Endothelial cell of umbilical vein (primary cell): Measurements from ENCODE around the gene C1orf174. TPM values are rescaled to one million over a fixed set of nuclear protein-coding genes. Genes with fewer than 3 reads are reported as not detected.

Experiments used
- BruUV-seq: library from RNA; stranded (reverse); fragments of 400-500 nt; replicated peaks from 2 replicates; lab custom pipeline; 2021; lab: Mats Ljungman, UMichigan
- CTCF ChIA-PET: fragments of 300-600, 350-600 bp; sonication (Branson Sonifier 250); formaldehyde crosslinking; loops from one replicate; lab custom pipeline; 2021; ENCODE audit warnings: antibody characterized with exemption, inconsistent platforms; lab: Charles Lee
- POLR2A ChIA-PET: fragments of 300-600, 350-600 bp; sonication (Branson Sonifier 250); formaldehyde crosslinking; loops from one replicate; lab custom pipeline; 2021; ENCODE audit warnings: antibody characterized with exemption, inconsistent platforms; lab: Charles Lee
- DNase-seq: peaks from one replicate; pipeline ENCODE4 v3.0.0-alpha.2; 2011; ENCODE audit warnings: low read depth, low spot score
- FAIRE-seq: peaks from 2 replicates; lab custom pipeline; 2011; peaks lifted over from hg19 to GRCh38; lab: Jason Lieb, UNC
- H2AFZ ChIP-seq: 2 replicates; pipeline ENCODE4 v1.6.0; 2012; ENCODE audit warnings: low read depth, low read length, control low read depth, inconsistent platforms
- H3K27ac ChIP-seq: 2 replicates; pipeline ENCODE4 v1.5.1; 2011; ENCODE audit warnings: low read depth, mild to moderate bottlenecking, control low read depth, low read length, moderate library complexity; ENCODE audit not compliant: insufficient read depth
- H3K27me3 ChIP-seq, 2 experiments: 2 replicates each; pipeline versions ENCODE4 v1.6.0 to v1.6.1; 2011; ENCODE audit warnings: low read length in 2 of 2, mixed read lengths in 1 of 2; ENCODE audit not compliant: control insufficient read depth in 2 of 2, insufficient read depth in 2 of 2
- H3K36me3 ChIP-seq, 2 experiments: 2 replicates in 1 of 2; 3 replicates in 1 of 2; pipeline ENCODE4 v1.5.1; 2011; ENCODE audit warnings: low read length in 2 of 2, mild to moderate bottlenecking in 1 of 2, moderate library complexity in 1 of 2; ENCODE audit not compliant: control insufficient read depth in 2 of 2, insufficient read depth in 2 of 2; ENCODE audit errors: extremely low read depth in 1 of 2
- H3K4me1 ChIP-seq: 3 replicates; pipeline ENCODE4 v1.5.1; 2011; ENCODE audit warnings: mild to moderate bottlenecking, low read length; ENCODE audit not compliant: control insufficient read depth, insufficient read depth; ENCODE audit errors: extremely low read depth
- H3K4me2 ChIP-seq: 2 replicates; pipeline ENCODE4 v1.6.1; 2011; ENCODE audit warnings: low read length, control low read depth, mixed read lengths; ENCODE audit not compliant: insufficient read depth
- H3K4me3 ChIP-seq, 3 experiments: fragments of 200-600 bp in 1 of 3; sonication (generic), shearing (Covaris generic) in 1 of 3; replicated peaks in 1 of 3; 2 replicates each; pipeline ENCODE4 v1.5.1; 2011 to 2016; ENCODE audit warnings: control low read depth in 3 of 3, low read length in 3 of 3, mild to moderate bottlenecking in 2 of 3, inconsistent platforms in 1 of 3, low read depth in 1 of 3, moderate library complexity in 1 of 3; ENCODE audit not compliant: insufficient read depth in 1 of 3
- H3K79me2 ChIP-seq: 2 replicates; pipeline ENCODE4 v1.6.0; 2012; ENCODE audit warnings: low read length, inconsistent platforms; ENCODE audit not compliant: control insufficient read depth, insufficient read depth
- H3K9ac ChIP-seq: replicated peaks from 2 replicates; pipeline ENCODE3; 2011; ENCODE audit warnings: low read length, control low read depth; ENCODE audit not compliant: insufficient read depth; ENCODE audit errors: extremely low read depth
- H3K9me1 ChIP-seq: replicated peaks from 3 replicates; pipeline ENCODE4 v1.6.0; 2011; ENCODE audit warnings: mild to moderate bottlenecking, low read length; ENCODE audit not compliant: control insufficient read depth, insufficient read depth; ENCODE audit errors: extremely low read depth
- H3K9me3 ChIP-seq: replicated peaks from 2 replicates; pipeline ENCODE4 v1.5.1; 2012; ENCODE audit warnings: low read length, inconsistent platforms; ENCODE audit not compliant: control insufficient read depth, insufficient read depth
- H4K20me1 ChIP-seq: replicated peaks from 2 replicates; pipeline ENCODE3; 2011; ENCODE audit warnings: mild to moderate bottlenecking, low read length; ENCODE audit not compliant: control insufficient read depth, insufficient read depth; ENCODE audit errors: extremely low read depth
- FOS ChIP-seq: IDR thresholded peaks from 2 replicates; pipeline ENCODE4 v1.6.1; 2011; ENCODE audit warnings: mild to moderate bottlenecking, low read length, moderate library complexity, borderline replicate concordance; ENCODE audit not compliant: insufficient read depth
- GATA2 ChIP-seq: IDR thresholded peaks from 2 replicates; pipeline ENCODE4 v1.7.0; 2011; ENCODE audit warnings: low read depth, mild to moderate bottlenecking, moderate library complexity, mixed read lengths, low read length; ENCODE audit not compliant: insufficient read length, insufficient read depth
- JUN ChIP-seq: IDR thresholded peaks from 2 replicates; pipeline ENCODE4 v1.6.1; 2011; ENCODE audit warnings: borderline replicate concordance, low read depth; ENCODE audit not compliant: insufficient read length, insufficient read depth
- POLR2A ChIP-seq: IDR thresholded peaks from 2 replicates; pipeline ENCODE4 v1.6.1; 2012; ENCODE audit warnings: low read depth, mild to moderate bottlenecking, control low read depth, low read length
- POLR2AphosphoS5 ChIP-seq: IDR thresholded peaks from 2 replicates; pipeline ENCODE4 v1.6.1; 2012; ENCODE audit warnings: low read depth, mild to moderate bottlenecking, control low read depth, low read length, moderate library complexity; ENCODE audit not compliant: insufficient read depth
- dilution Hi-C: fragments of 300-500 bp; cut with MboI; formaldehyde crosslinking; loops from one replicate; pipeline ENCODE4 v1.15.0; 2019; ENCODE audit warnings: low sequenced_read_pairs; ENCODE audit not compliant: extremely low pct_ligation_motif_present
- intact Hi-C: fragments of 100-400 bp; cut with micrococcal nuclease; formaldehyde crosslinking; loops from one replicate; pipeline ENCODE4 v1.10.0; 2022
- polyA plus RNA-seq, 4 experiments: library from polyadenylated mRNA; depleted of rRNA in 3 of 4; stranded (reverse) in 3 of 4; unstranded in 1 of 4; fragments of >200 nt; gene quantifications; 2 replicates each; pipeline versions ENCODE4 v1.2.1 to v1.2.3, GENCODE V29; 2011 to 2012; ENCODE audit warnings: missing spikeins in 1 of 4
- total RNA-seq: library from RNA; stranded (reverse); gene quantifications from 2 replicates; pipeline ENCODE4 v1.2.3, GENCODE V29; 2021
- TF ChIP-seq, protein P1 (sequence below): IDR thresholded peaks from 2 replicates; pipeline ENCODE4 v1.6.1; 2011; ENCODE audit not compliant: insufficient read depth, insufficient read length
- TF ChIP-seq, protein P2 (sequence below), 2 donors: IDR thresholded peaks; 1 replicate in 1 of 2; 2 replicates in 1 of 2; pipeline ENCODE4 v1.5.1; 2011; ENCODE audit warnings: low read length in 2 of 2, mild to moderate bottlenecking in 2 of 2, moderate library complexity in 2 of 2, control low read depth in 1 of 2, inconsistent platforms in 1 of 2, low read depth in 1 of 2; ENCODE audit not compliant: insufficient read depth in 1 of 2; ENCODE audit errors: extremely low read depth in 1 of 2

C1orf174 gene
- total and polyA plus RNA-seq, 2 donors (not counting 3 experiments of a cell fraction or from before 2014, with no cell fraction given) = 28.0 to 31.7 TPM

DNA sequence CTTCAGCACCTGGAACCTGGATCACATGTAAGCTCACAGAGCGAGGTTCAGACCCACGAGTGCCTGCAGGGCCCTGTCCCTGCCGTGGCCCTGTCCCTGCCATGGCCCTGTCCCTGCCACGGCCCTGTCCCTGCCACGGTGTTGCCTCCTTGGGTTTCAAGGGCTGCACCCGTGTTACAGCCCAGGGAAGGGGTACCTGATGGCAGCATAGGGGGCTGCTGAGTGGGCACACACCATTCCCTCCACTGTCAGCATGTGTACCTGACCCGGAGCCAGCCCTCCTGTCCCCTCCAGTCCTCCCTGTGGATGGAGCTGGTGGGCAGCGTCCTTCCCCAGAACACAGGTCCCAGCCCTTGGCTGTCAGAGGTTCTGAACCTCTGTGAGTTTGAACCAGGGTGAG, 27.5 kb downstream of the C1orf174 start:
- no peak for FAIRE-seq
- no peak overlapping the region for H3K4me2 ChIP-seq

More for the DNA sequence above, 27.5 kb downstream of the C1orf174 start:
- Histone ChIP-seq H3K4me3 (no peak overlapping the region), H2AFZ (no peak overlapping the region), H3K36me3 (peaks cover 0 to 14% of the 10 kb centered on the region in 2 experiments), H3K9me1 (no peaks in the 10 kb centered on the region), H3K27ac (no peak overlapping the region), H3K9ac (no peak overlapping the region), H3K9me3 (no peaks in the 10 kb centered on the region), H3K27me3 (no peaks in the 10 kb centered on the region), H3K79me2 (no peaks in the 10 kb centered on the region), H4K20me1 (no peaks in the 10 kb centered on the region), H3K4me1 (no peaks in the 10 kb centered on the region)
- BruUV-seq = no TSS peak
- POLR2A ChIA-PET = no interaction called here
- no peak for DNase-seq
- TF ChIP-seq, protein P1, sequence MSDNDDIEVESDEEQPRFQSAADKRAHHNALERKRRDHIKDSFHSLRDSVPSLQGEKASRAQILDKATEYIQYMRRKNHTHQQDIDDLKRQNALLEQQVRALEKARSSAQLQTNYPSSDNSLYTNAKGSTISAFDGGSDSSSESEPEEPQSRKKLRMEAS = no peak
- TF ChIP-seq GATA2 (no peak), JUN (no peak), POLR2AphosphoS5 (no peak), POLR2A (no peak), FOS (no peak)
- TF ChIP-seq, protein P2, sequence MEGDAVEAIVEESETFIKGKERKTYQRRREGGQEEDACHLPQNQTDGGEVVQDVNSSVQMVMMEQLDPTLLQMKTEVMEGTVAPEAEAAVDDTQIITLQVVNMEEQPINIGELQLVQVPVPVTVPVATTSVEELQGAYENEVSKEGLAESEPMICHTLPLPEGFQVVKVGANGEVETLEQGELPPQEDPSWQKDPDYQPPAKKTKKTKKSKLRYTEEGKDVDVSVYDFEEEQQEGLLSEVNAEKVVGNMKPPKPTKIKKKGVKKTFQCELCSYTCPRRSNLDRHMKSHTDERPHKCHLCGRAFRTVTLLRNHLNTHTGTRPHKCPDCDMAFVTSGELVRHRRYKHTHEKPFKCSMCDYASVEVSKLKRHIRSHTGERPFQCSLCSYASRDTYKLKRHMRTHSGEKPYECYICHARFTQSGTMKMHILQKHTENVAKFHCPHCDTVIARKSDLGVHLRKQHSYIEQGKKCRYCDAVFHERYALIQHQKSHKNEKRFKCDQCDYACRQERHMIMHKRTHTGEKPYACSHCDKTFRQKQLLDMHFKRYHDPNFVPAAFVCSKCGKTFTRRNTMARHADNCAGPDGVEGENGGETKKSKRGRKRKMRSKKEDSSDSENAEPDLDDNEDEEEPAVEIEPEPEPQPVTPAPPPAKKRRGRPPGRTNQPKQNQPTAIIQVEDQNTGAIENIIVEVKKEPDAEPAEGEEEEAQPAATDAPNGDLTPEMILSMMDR (IDR thresholded peaks at IDR 0.05; ENCODE audit: extremely low read depth in 1 of 2, insufficient read depth in 1 of 2, low read depth in 1 of 2, low read length in 2 of 2) = no peak
- intact Hi-C loops = no loop called here
- dilution Hi-C loops = no loop called here
- CTCF ChIA-PET = no interaction called here
